HG03457 (cell line): ENCODE data around the gene EFCAB9.

Source experiments
- ATAC-seq: cut with Tn5 transposase; IDR thresholded peaks from one replicate; pipeline ENCODE4 v1.9.1; 2021; ENCODE audit warnings: moderate number of reproducible peaks; ENCODE audit not compliant: unreplicated experiment

Gene EFCAB9

GRCh38 chr5:172234031-172234430, 40.1 kb downstream of the EFCAB9 start:
- ATAC-seq: no peak

GRCh38 chr5:172235132-172235780, 41.3 kb downstream of the EFCAB9 start:
- peak; percentile 51 for ATAC-seq

- ATAC-seq: no peak
These were observed 42.1 kb downstream of the EFCAB9 start for GRCh38 chr5:172235827-172236736.

DNA sequence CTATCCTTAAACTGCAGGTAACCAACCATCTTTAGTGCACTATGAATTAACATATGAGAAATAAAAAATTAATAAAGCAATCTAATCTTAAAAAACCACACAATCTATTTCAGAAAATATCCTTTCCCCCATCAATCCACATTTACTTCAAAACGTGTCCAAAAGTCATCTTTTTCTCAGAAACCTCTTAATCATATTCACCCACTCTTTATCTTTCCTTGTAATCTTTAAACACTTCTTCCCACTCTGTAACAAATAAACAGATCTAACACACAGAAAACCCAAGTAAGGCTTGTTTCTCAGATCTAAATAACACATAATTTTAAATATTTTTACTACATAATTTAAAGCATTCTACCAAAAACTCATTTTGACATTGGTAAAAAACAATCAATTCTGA, 44.4 kb downstream of the EFCAB9 start:
- no peak for ATAC-seq

DNA sequence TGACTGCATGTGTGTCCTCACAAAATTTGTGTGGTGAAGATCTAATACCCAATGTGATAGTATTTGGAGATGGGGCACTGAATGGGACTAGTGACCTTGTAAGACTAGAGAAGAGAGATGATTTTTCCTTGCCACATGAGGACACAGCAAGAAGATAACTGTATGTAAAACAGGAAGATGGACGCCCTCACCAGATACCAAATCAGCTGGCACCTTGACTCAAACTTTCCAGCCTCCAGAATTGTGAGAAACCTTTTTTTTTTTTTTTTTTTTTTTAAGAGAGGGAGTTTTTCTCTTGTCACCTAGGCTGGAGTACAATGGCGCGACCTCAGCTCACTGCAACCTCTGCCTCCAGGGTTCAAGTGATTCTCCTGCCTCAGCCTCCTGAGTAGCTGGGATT, 49.3 kb downstream of the EFCAB9 start:
- ATAC-seq: no peak

DNA sequence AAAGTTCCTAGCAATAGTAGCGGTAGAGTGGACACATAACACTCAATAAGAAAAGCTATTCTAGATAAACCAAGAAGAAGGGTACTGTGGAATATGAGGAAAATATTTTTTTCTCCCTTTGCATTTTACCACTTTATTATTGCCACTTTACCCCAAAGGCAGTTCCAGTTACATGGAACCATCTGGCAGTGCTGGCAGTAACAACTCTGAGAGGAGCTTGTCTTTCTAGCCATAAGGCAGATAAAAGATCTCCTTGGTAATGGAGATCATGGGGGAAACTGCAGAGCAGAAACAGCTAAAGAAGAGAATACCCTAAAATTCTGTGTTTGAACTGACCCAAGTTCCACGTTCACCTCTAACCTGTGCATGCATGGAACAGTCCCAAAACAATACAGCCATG, 51.1 kb downstream of the EFCAB9 start:
- no peak for ATAC-seq

- ATAC-seq: no peak
These were observed 51.7 kb downstream of the EFCAB9 start for GRCh38 chr5:172245703-172246125.

DNA sequence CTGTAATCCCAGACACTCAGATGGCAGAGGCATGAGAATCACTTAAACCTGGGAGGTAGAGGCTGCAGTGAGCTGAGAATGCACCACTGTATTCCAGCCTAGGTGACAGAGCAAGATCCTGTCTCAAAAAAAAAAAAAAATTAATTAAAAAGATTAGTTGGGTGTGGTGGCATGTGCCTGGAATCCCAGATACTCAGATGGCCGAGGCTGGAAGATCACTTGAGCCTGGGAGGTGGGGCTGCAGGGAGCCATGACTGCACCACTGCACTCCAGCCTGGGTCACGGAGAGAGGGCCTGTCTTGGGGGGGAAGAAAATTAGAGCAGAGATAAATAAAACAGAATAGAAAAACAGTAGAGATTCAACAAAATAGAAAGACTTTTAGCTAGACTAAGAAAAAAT, 54.7 kb downstream of the EFCAB9 start:
- no peak for ATAC-seq

DNA sequence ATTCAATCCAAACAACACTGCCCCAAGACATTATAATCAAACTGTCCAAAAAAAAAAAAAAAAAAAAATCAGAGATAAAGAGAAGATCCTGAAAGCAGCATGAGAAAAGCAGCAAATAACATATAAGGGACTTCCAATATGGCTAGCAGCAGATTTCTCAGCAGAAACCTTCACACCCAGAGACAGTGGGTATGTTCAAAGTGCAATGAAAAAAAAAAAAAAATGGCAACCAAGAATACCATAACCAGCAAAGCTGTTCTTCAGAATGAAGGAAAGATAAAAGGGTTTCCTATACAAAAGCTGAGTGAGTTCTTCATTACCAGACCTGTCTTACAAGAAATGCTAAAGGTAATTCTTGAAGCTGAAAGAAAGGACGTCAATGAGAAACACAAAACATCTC, 57.4 kb downstream of the EFCAB9 start:
- ATAC-seq: no peak

- ATAC-seq: no peak
These were observed 58.5 kb downstream of the EFCAB9 start for GRCh38 chr5:172252501-172252900.
